ENCODE data around the gene KCNH8. TPM values are rescaled to one million over a fixed set of nuclear protein-coding genes. Genes with fewer than 3 reads are reported as not detected.

Gene KCNH8
- total RNA-seq, 1 donor = not detected

- Histone ChIP-seq H3K79me2 (ENCODE audit: insufficient read depth, low read length) (no peaks in the 10 kb centered on the region), H3K36me3 (ENCODE audit: insufficient read depth, low read length) (no peaks in the 10 kb centered on the region), H2AFZ (ENCODE audit: low read length) (no peak overlapping the region), H4K20me1 (ENCODE audit: insufficient read depth, low read length) (no peaks in the 10 kb centered on the region), H3K4me3 (ENCODE audit: insufficient read depth, low read length) (no peak overlapping the region), H3K27ac (ENCODE audit: low read depth, low read length) (no peak overlapping the region), H3K9me3 (ENCODE audit: low read depth, low read length) (no peaks in the 10 kb centered on the region), H3K27me3 (ENCODE audit: insufficient read depth, low read length) (no peaks in the 10 kb centered on the region), H3K4me1 (ENCODE audit: insufficient read depth, low read length) (no peaks in the 10 kb centered on the region), H3K4me2 (ENCODE audit: insufficient read depth, low read length) (no peak overlapping the region)
- no peak for TF ChIP-seq CTCF (IDR thresholded peaks at IDR 0.05; ENCODE audit: extremely low read depth, low read depth, low read length)
- no peak for DNase-seq (ENCODE audit: insufficient read length, low spot score, missing footprints)
Observed at GRCh38 chr3:19190602-19191001, 42.3 kb downstream of the KCNH8 start.

- H3K9me3 ChIP-seq (ENCODE audit: low read depth, low read length) = no peaks in the 10 kb centered on the region
- no peak overlapping the region for H2AFZ ChIP-seq (ENCODE audit: low read length)
- H3K4me1 ChIP-seq (ENCODE audit: insufficient read depth, low read length) = no peaks in the 10 kb centered on the region
- H3K4me2 ChIP-seq (ENCODE audit: insufficient read depth, low read length) = no peak overlapping the region
- H3K27me3 ChIP-seq (ENCODE audit: insufficient read depth, low read length) = no peaks in the 10 kb centered on the region
- TF ChIP-seq CTCF (IDR thresholded peaks at IDR 0.05; ENCODE audit: extremely low read depth, low read depth, low read length) = no peak
- H3K36me3 ChIP-seq (ENCODE audit: insufficient read depth, low read length) = no peaks in the 10 kb centered on the region
- DNase-seq (ENCODE audit: insufficient read length, low spot score, missing footprints) = no peak
- H3K4me3 ChIP-seq (ENCODE audit: insufficient read depth, low read length) = no peak overlapping the region
- H3K79me2 ChIP-seq (ENCODE audit: insufficient read depth, low read length) = no peaks in the 10 kb centered on the region
- no peak overlapping the region for H3K27ac ChIP-seq (ENCODE audit: low read depth, low read length)
- H4K20me1 ChIP-seq (ENCODE audit: insufficient read depth, low read length) = no peaks in the 10 kb centered on the region
Observed at GRCh38 chr3:19199131-19199530, 50.8 kb downstream of the KCNH8 start.

DNA sequence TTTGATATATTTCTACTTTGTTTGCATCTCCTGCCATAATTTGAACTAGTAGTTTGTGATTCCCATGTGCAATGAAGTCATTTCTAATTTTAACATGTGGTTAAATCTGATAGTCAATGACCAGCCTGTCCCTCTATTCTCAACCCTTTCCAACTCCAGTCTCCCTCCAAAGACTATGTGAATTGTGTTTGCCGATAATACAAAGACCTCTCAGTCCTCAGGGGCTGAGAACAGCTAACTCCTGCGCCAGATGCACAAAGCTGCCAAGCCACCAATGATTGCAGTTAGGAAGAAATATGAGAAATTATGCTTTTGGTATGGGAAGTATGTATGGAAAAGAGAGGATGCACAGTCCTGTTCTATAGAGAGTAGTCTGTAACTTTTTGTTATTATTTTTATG is 54.0 kb downstream of the KCNH8 start:
- H3K9me3 ChIP-seq (ENCODE audit: low read depth, low read length) = no peaks in the 10 kb centered on the region
- TF ChIP-seq CTCF (IDR thresholded peaks at IDR 0.05; ENCODE audit: extremely low read depth, low read depth, low read length) = no peak
- H3K4me1 ChIP-seq (ENCODE audit: insufficient read depth, low read length) = no peaks in the 10 kb centered on the region
- H3K4me2 ChIP-seq (ENCODE audit: insufficient read depth, low read length) = no peak overlapping the region
- H2AFZ ChIP-seq (ENCODE audit: low read length) = no peak overlapping the region
- H3K27ac ChIP-seq (ENCODE audit: low read depth, low read length) = no peak overlapping the region
- DNase-seq (ENCODE audit: insufficient read length, low spot score, missing footprints) = no peak
- no peaks in the 10 kb centered on the region for H3K79me2 ChIP-seq (ENCODE audit: insufficient read depth, low read length)
- no peaks in the 10 kb centered on the region for H3K36me3 ChIP-seq (ENCODE audit: insufficient read depth, low read length)
- H3K4me3 ChIP-seq (ENCODE audit: insufficient read depth, low read length) = no peak overlapping the region
- H3K27me3 ChIP-seq (ENCODE audit: insufficient read depth, low read length) = no peaks in the 10 kb centered on the region
- H4K20me1 ChIP-seq (ENCODE audit: insufficient read depth, low read length) = no peaks in the 10 kb centered on the region

DNA sequence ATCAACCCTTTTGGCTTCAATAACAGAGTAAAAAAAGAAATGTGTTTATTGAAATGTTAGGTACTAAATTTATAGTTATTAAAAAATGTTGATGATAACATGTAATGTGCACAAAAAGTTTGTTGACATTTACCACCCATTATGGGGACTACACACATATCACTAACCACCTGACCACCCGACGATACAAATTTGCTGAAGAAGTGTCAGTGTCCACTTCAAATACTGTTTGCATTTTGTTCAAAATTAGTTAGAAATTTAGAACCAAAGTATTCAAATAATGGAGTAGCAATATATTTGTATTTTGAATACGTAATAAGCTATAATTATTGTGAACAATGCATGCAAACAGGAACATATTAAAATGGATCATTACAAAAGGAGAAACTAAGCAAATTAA is 54.4 kb downstream of the KCNH8 start:
- Histone ChIP-seq H3K36me3 (ENCODE audit: insufficient read depth, low read length) (no peaks in the 10 kb centered on the region), H4K20me1 (ENCODE audit: insufficient read depth, low read length) (no peaks in the 10 kb centered on the region), H3K27ac (ENCODE audit: low read depth, low read length) (no peak overlapping the region), H3K4me1 (ENCODE audit: insufficient read depth, low read length) (no peaks in the 10 kb centered on the region), H3K9me3 (ENCODE audit: low read depth, low read length) (no peaks in the 10 kb centered on the region), H3K79me2 (ENCODE audit: insufficient read depth, low read length) (no peaks in the 10 kb centered on the region), H3K4me2 (ENCODE audit: insufficient read depth, low read length) (no peak overlapping the region), H3K4me3 (ENCODE audit: insufficient read depth, low read length) (no peak overlapping the region), H3K27me3 (ENCODE audit: insufficient read depth, low read length) (no peaks in the 10 kb centered on the region), H2AFZ (ENCODE audit: low read length) (no peak overlapping the region)
- no peak for TF ChIP-seq CTCF (IDR thresholded peaks at IDR 0.05; ENCODE audit: extremely low read depth, low read depth, low read length)
- DNase-seq (ENCODE audit: insufficient read length, low spot score, missing footprints) = no peak

Measured in osteoblast (primary cell).